Activated naive CD4-positive, alpha-beta T cell treated with anti-CD3 and anti-CD28 coated beads, Interleukin-2, amount 50 U/mL, for 16 hours (primary cell): ENCODE results near the gene HS3ST5.
"Not testable (repeated sequence)": the region's sequence is repeated elsewhere in the genome, so short reads cannot be mapped to it uniquely, and the experiment has no call there.

ENCODE experiments used
- DNase-seq: peaks from one replicate; pipeline ENCODE4 v3.0.0-alpha.2; 2020

HS3ST5 gene

GRCh38 chr6:114272582-114272981 lies 70.2 kb downstream of the HS3ST5 start:
- DNase-seq: no peak

GRCh38 chr6:114271405-114271804 lies 71.4 kb downstream of the HS3ST5 start:
- DNase-seq: no peak

- DNase-seq: no peak
Measured at GRCh38 chr6:114267897-114268296, 74.9 kb downstream of the HS3ST5 start.

GRCh38 chr6:114260810-114261209 lies 82.0 kb downstream of the HS3ST5 start:
- DNase-seq: no peak

GRCh38 chr6:114258376-114258775 lies 84.4 kb downstream of the HS3ST5 start:
- DNase-seq: no peak

- no peak for DNase-seq
Measured at GRCh38 chr6:114253431-114253830, 89.4 kb downstream of the HS3ST5 start.

DNA sequence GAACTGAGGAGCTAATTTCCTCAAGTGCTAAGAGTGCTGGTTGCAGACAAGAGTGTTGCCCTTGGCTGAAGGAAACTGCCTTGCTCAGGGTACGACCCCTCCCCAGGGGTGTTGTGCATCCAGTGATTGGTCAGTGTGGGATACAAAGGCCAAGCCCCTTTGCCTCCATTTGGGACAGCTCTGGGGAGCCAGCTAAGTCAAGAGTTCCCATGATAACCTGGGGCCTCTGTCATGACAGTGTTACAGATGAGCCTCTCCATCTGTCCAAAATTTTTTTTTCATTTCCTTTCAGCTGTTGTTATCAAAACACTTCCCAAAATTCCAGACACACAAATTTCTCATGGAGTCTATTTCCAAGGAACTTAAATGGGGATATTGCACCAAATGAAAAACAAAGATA lies 93.3 kb downstream of the HS3ST5 start:
- no peak for DNase-seq

DNA sequence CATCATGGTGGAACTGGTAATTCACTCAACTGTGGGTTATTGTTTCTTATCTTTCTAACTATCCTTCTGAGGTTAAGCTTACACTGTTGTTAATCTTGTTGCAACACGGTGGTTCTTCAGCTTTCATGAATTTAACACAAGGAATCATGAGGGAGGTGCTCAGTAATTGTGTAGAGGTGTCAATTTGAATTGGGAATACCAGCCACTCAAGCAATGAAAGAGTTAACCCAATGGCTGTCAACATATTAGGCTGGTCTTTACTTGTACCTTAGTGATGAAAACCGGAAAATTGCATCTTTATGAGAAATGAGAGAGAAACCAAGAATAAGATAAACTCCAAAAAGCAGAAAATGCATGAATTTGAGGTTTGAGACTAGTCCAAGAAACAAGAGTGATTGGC lies 95.7 kb downstream of the HS3ST5 start:
- no peak for DNase-seq

GRCh38 chr6:114240796-114241195 lies 102.0 kb downstream of the HS3ST5 start:
- DNase-seq: no peak

DNA sequence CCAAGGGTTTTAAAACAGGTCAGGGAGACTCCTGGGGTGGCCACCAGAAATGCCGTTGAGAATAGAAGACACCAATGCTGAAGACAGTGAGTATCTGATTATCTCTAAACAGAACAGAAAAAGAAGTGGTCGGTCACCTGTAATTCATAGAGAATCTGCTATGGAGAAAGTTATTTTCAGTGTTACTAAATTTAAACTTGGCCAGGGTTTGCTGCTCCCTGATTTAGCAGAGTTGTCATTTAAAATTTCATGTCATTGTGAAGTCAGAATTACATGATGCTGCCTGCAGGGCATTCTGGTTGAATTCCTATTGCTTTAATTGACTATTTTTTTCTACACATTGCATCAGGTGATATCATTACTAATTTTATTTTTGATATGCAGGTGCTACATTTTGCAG lies 114.1 kb downstream of the HS3ST5 start:
- no peak for DNase-seq

GRCh38 chr6:114227944-114228468 lies 114.8 kb downstream of the HS3ST5 start:
- DNase-seq: no peak

DNA sequence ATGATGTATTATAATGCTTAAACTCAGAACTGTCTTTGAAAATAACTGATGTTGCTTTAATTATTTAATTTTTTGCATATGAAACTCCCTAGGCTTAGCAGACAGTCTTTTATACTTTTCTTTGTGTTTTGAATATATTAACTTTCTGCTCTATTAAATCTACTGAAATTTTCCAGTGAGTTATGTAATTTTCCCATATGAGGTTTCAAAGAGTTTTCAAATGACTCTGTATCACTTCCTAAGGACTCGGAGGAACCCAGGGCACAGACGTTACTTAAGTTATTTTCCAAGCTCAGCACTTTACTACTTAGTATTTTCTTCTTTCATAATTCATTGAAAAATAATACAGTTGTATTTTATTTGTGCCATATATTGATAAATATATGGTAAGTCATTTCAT lies 122.6 kb downstream of the HS3ST5 start:
- no peak for DNase-seq

DNA sequence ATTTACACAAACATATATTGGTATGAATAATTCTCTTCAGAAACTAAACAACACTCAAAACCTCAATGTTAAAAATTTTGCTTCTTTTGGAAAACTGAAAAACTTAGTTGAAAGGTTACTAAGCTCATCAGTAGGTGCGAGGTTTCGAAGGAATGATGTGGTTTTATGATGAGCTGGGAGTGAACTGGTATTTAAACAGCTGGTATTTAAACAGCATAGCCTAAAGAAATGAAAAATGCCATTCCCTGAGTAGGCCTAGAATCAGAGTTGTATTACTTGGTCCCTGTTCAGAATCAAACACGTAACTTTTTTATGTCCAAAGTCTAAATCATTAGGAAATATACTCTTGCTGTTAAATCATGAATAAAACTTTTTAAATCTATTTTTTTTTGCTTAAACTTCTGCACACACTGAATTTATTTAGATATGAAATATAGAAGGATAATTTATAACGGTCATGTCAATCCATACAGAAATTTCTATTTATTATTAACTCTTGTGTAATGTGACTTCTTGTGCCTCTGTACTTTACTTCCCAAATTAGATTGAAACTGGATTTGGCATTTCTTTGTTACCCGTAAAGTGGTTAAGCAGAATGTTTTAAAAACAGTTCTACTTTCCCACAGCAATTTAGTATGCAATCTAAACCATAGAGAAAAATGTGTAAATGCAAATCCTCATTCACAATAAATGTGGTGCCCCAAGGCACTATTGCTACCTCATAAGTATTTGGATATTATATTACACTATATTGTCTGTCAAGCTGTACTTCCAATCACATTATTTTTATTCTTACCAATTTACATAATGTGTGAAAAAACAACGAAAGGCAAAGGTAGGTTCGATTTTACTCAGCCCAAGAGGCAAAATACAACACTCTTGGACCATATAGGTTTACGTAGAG lies 124.1 kb downstream of the HS3ST5 start:
- no peak for DNase-seq

DNA sequence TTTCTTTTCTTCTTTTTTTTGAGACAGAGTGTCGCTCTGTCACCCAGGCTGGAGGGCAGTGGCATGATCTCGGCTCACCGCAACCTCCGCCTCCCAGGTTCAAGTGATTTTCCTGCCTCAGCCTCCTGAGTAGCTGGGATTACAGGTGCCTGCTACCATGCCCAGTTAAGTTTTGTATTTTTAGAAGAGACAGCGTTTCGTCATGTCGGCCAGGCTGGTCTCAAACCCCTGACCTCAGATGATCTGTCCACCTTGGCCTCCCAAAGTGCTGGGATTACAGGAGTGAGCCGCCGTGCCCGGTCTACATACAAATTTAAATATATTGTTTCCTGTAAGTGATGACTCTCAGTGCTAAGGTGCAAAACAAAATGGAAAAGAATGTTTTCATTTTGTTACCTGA lies 124.8 kb downstream of the HS3ST5 start:
- not testable (repeated sequence) for DNase-seq

- no peak for DNase-seq
Measured at GRCh38 chr6:114216789-114217467, 125.9 kb downstream of the HS3ST5 start.

- DNase-seq: no peak
Measured at GRCh38 chr6:114210467-114210866, 132.4 kb downstream of the HS3ST5 start.

- no peak for DNase-seq
Measured at GRCh38 chr6:114203460-114203859, 139.4 kb downstream of the HS3ST5 start.

GRCh38 chr6:114202389-114202788 lies 140.4 kb downstream of the HS3ST5 start:
- no peak for DNase-seq

DNA sequence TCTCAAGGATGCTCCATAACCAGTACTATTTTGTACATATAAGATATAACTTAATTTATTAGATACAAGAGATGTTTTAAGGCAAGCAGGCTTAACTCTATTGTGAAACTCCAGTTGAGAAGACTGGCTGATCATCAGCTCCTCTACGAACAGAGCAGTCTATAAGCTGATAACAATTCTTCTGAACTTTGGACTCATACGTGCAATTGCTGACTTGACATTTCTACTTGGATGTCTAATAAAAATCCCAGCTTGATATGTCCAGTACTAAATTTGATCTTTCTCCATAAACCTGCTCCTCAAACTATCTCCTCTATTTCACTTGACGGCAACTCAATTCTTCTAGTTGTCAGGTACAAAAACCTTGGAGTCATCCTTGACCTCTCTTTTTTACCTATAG lies 141.9 kb downstream of the HS3ST5 start:
- no peak for DNase-seq

- DNase-seq: no peak
Measured at GRCh38 chr6:114195631-114196403, 147.0 kb downstream of the HS3ST5 start.

- no peak for DNase-seq
Measured at GRCh38 chr6:114195027-114195365, 147.8 kb downstream of the HS3ST5 start.

DNA sequence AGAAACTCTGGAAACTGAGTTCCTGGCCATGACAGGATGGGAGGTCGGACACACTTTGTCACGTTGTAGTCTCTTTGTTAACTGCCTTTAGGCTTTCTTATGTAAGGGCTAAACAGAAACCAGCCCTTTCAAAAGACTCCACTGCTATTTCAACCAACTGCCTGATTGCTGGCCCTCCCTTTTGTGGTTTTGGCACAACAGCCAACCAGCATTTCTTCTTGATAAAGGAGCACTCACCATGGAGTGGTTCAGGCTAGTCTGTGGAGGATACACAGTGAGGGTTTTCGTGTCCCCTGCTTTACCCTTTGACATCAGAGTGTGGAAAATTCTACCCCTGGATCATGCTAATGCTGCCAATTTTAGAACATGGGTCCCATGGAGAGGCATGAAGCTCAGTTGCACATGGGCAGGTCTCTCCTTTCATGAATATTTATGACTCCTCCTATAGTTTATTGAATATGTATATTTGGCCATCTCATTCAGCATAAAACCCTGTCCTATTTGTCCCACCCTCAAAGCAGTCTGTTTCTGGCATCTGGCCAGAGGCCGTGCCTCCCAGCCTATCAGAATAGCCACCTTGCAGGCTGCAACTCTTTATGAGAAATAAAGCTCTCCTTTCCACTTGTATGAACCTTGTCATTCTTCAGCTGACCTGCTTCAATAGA lies 148.3 kb downstream of the HS3ST5 start:
- DNase-seq: no peak

- no peak for DNase-seq
Measured at GRCh38 chr6:114187563-114187962, 155.3 kb downstream of the HS3ST5 start.
